ENCODE measurements around the gene BTN3A1.

Gene BTN3A1

GRCh38 chr6:26382121-26382520, 20.0 kb upstream of the BTN3A1 start:
- peaks cover 6% of the 10 kb centered on the region for H3K4me1 ChIP-seq (ENCODE audit: control insufficient read depth, low read depth, low read length)
- H3K4me3 ChIP-seq (ENCODE audit: low read length): no peak overlapping the region

GRCh38 chr6:26383624-26384417, 18.3 kb upstream of the BTN3A1 start:
- H3K9me3 ChIP-seq (ENCODE audit: control insufficient read depth, low read depth, low read length): no peaks in the 10 kb centered on the region
- peaks cover 10% of the 10 kb centered on the region for H3K36me3 ChIP-seq (ENCODE audit: control insufficient read depth, low read depth, low read length)
- peaks cover 15% of the 10 kb centered on the region for H3K4me1 ChIP-seq (ENCODE audit: control insufficient read depth, low read depth, low read length)
- no peaks in the 10 kb centered on the region for H3K27me3 ChIP-seq (ENCODE audit: control insufficient read depth, insufficient read depth, low read length)
- H3K27ac ChIP-seq (ENCODE audit: low read length): peak overlapping the region; percentile 58
- peak overlapping the region; percentile 79 for H3K9ac ChIP-seq (ENCODE audit: low read length)
- H3K4me3 ChIP-seq (ENCODE audit: low read length): peak overlapping the region; percentile 96

More at GRCh38 chr6:26382121-26382520, 20.0 kb upstream of the BTN3A1 start:
- H3K27ac ChIP-seq (ENCODE audit: low read length): no peak overlapping the region
- H3K9me3 ChIP-seq (ENCODE audit: control insufficient read depth, low read depth, low read length): no peaks in the 10 kb centered on the region
- H3K9ac ChIP-seq (ENCODE audit: low read length): no peak overlapping the region
- H3K36me3 ChIP-seq (ENCODE audit: control insufficient read depth, low read depth, low read length): peaks cover 3% of the 10 kb centered on the region
- H3K27me3 ChIP-seq (ENCODE audit: control insufficient read depth, insufficient read depth, low read length): no peaks in the 10 kb centered on the region

- no peak overlapping the region for H3K27ac ChIP-seq (ENCODE audit: low read length)
- no peaks in the 10 kb centered on the region for H3K27me3 ChIP-seq (ENCODE audit: control insufficient read depth, insufficient read depth, low read length)
- H3K9me3 ChIP-seq (ENCODE audit: control insufficient read depth, low read depth, low read length): no peaks in the 10 kb centered on the region
- H3K4me3 ChIP-seq (ENCODE audit: low read length): no peak overlapping the region
- peaks cover 15% of the 10 kb centered on the region for H3K4me1 ChIP-seq (ENCODE audit: control insufficient read depth, low read depth, low read length)
- no peak overlapping the region for H3K9ac ChIP-seq (ENCODE audit: low read length)
- H3K36me3 ChIP-seq (ENCODE audit: control insufficient read depth, low read depth, low read length): peaks cover 19% of the 10 kb centered on the region
Observed at GRCh38 chr6:26385734-26386125, 16.3 kb upstream of the BTN3A1 start.

- no peak overlapping the region for H3K27ac ChIP-seq (ENCODE audit: low read length)
- H3K9me3 ChIP-seq (ENCODE audit: control insufficient read depth, low read depth, low read length): no peaks in the 10 kb centered on the region
- no peak overlapping the region for H3K4me3 ChIP-seq (ENCODE audit: low read length)
- no peaks in the 10 kb centered on the region for H3K27me3 ChIP-seq (ENCODE audit: control insufficient read depth, insufficient read depth, low read length)
- H3K4me1 ChIP-seq (ENCODE audit: control insufficient read depth, low read depth, low read length): peaks cover 15% of the 10 kb centered on the region
- H3K36me3 ChIP-seq (ENCODE audit: control insufficient read depth, low read depth, low read length): peaks cover 32% of the 10 kb centered on the region
- H3K9ac ChIP-seq (ENCODE audit: low read length): no peak overlapping the region
Observed at GRCh38 chr6:26387565-26387964, 14.5 kb upstream of the BTN3A1 start.

GRCh38 chr6:26388014-26388413, 14.1 kb upstream of the BTN3A1 start:
- peaks cover 15% of the 10 kb centered on the region for H3K4me1 ChIP-seq (ENCODE audit: control insufficient read depth, low read depth, low read length)
- H3K9me3 ChIP-seq (ENCODE audit: control insufficient read depth, low read depth, low read length): no peaks in the 10 kb centered on the region
- peaks cover 32% of the 10 kb centered on the region for H3K36me3 ChIP-seq (ENCODE audit: control insufficient read depth, low read depth, low read length)
- no peak overlapping the region for H3K4me3 ChIP-seq (ENCODE audit: low read length)
- no peaks in the 10 kb centered on the region for H3K27me3 ChIP-seq (ENCODE audit: control insufficient read depth, insufficient read depth, low read length)
- no peak overlapping the region for H3K9ac ChIP-seq (ENCODE audit: low read length)
- no peak overlapping the region for H3K27ac ChIP-seq (ENCODE audit: low read length)

GRCh38 chr6:26388441-26388840, 13.6 kb upstream of the BTN3A1 start:
- Histone ChIP-seq H3K4me3 (ENCODE audit: low read length) (no peak overlapping the region), H3K27ac (ENCODE audit: low read length) (no peak overlapping the region), H3K9ac (ENCODE audit: low read length) (no peak overlapping the region), H3K9me3 (ENCODE audit: control insufficient read depth, low read depth, low read length) (no peaks in the 10 kb centered on the region), H3K27me3 (ENCODE audit: control insufficient read depth, insufficient read depth, low read length) (no peaks in the 10 kb centered on the region), H3K36me3 (ENCODE audit: control insufficient read depth, low read depth, low read length) (peaks cover 32% of the 10 kb centered on the region), H3K4me1 (ENCODE audit: control insufficient read depth, low read depth, low read length) (peaks cover 15% of the 10 kb centered on the region)

- H3K9ac ChIP-seq (ENCODE audit: low read length): no peak overlapping the region
- no peak overlapping the region for H3K27ac ChIP-seq (ENCODE audit: low read length)
- no peaks in the 10 kb centered on the region for H3K9me3 ChIP-seq (ENCODE audit: control insufficient read depth, low read depth, low read length)
- no peak overlapping the region for H3K4me3 ChIP-seq (ENCODE audit: low read length)
- no peaks in the 10 kb centered on the region for H3K27me3 ChIP-seq (ENCODE audit: control insufficient read depth, insufficient read depth, low read length)
- peaks cover 32% of the 10 kb centered on the region for H3K36me3 ChIP-seq (ENCODE audit: control insufficient read depth, low read depth, low read length)
- H3K4me1 ChIP-seq (ENCODE audit: control insufficient read depth, low read depth, low read length): peaks cover 12% of the 10 kb centered on the region
Observed at GRCh38 chr6:26389349-26389894, 12.7 kb upstream of the BTN3A1 start.

- no peaks in the 10 kb centered on the region for H3K9me3 ChIP-seq (ENCODE audit: control insufficient read depth, low read depth, low read length)
- peaks cover 12% of the 10 kb centered on the region for H3K4me1 ChIP-seq (ENCODE audit: control insufficient read depth, low read depth, low read length)
- H3K4me3 ChIP-seq (ENCODE audit: low read length): no peak overlapping the region
- H3K27ac ChIP-seq (ENCODE audit: low read length): no peak overlapping the region
- H3K27me3 ChIP-seq (ENCODE audit: control insufficient read depth, insufficient read depth, low read length): no peaks in the 10 kb centered on the region
- H3K36me3 ChIP-seq (ENCODE audit: control insufficient read depth, low read depth, low read length): peaks cover 30% of the 10 kb centered on the region
- no peak overlapping the region for H3K9ac ChIP-seq (ENCODE audit: low read length)
Observed at GRCh38 chr6:26390531-26390930, 11.5 kb upstream of the BTN3A1 start.

- Histone ChIP-seq H3K27me3 (ENCODE audit: control insufficient read depth, insufficient read depth, low read length) (no peaks in the 10 kb centered on the region), H3K9ac (ENCODE audit: low read length) (no peak overlapping the region), H3K4me3 (ENCODE audit: low read length) (no peak overlapping the region), H3K36me3 (ENCODE audit: control insufficient read depth, low read depth, low read length) (peaks cover 29% of the 10 kb centered on the region), H3K9me3 (ENCODE audit: control insufficient read depth, low read depth, low read length) (no peaks in the 10 kb centered on the region), H3K27ac (ENCODE audit: low read length) (no peak overlapping the region), H3K4me1 (ENCODE audit: control insufficient read depth, low read depth, low read length) (peaks cover under 1% of the 10 kb centered on the region)
Observed at GRCh38 chr6:26392932-26393636, 9.0 kb upstream of the BTN3A1 start.

GRCh38 chr6:26394289-26394688, 7.8 kb upstream of the BTN3A1 start:
- no peak overlapping the region for H3K4me3 ChIP-seq (ENCODE audit: low read length)
- H3K9ac ChIP-seq (ENCODE audit: low read length): no peak overlapping the region
- H3K27ac ChIP-seq (ENCODE audit: low read length): no peak overlapping the region
- H3K4me1 ChIP-seq (ENCODE audit: control insufficient read depth, low read depth, low read length): no peaks in the 10 kb centered on the region
- no peaks in the 10 kb centered on the region for H3K27me3 ChIP-seq (ENCODE audit: control insufficient read depth, insufficient read depth, low read length)
- peaks cover 23% of the 10 kb centered on the region for H3K36me3 ChIP-seq (ENCODE audit: control insufficient read depth, low read depth, low read length)
- H3K9me3 ChIP-seq (ENCODE audit: control insufficient read depth, low read depth, low read length): no peaks in the 10 kb centered on the region

- Histone ChIP-seq H3K27ac (ENCODE audit: low read length) (no peak overlapping the region), H3K4me3 (ENCODE audit: low read length) (no peak overlapping the region), H3K36me3 (ENCODE audit: control insufficient read depth, low read depth, low read length) (no peaks in the 10 kb centered on the region), H3K9me3 (ENCODE audit: control insufficient read depth, low read depth, low read length) (no peaks in the 10 kb centered on the region), H3K4me1 (ENCODE audit: control insufficient read depth, low read depth, low read length) (peaks cover 5% of the 10 kb centered on the region), H3K9ac (ENCODE audit: low read length) (no peak overlapping the region), H3K27me3 (ENCODE audit: control insufficient read depth, insufficient read depth, low read length) (no peaks in the 10 kb centered on the region)
Observed at GRCh38 chr6:26398555-26398954, 3.5 kb upstream of the BTN3A1 start.
